ENCODE results near the gene MAGI2.

GRCh38 chr7:79165225-79165624 lies 288.2 kb downstream of the MAGI2 start:
- TF ChIP-seq POLR2A (IDR thresholded peaks at IDR 0.05) (no peak), CTCF (IDR thresholded peaks at IDR 0.05) (no peak), POLR2AphosphoS5 (IDR thresholded peaks at IDR 0.05; ENCODE audit: insufficient read depth in 1 of 2, low read depth in 1 of 2) (no peak)
